GM23338 (cell line): Measurements from ENCODE around the gene CCDC12. TPM values are rescaled to one million over a fixed set of nuclear protein-coding genes. Genes with fewer than 3 reads are reported as not detected.

Source experiments
- ATAC-seq: fragments of 200-7000 bp; cut with Tn5 transposase; 3 replicates; pipeline ENCODE4 v1.9.1; 2020
- DNase-seq: peaks from one replicate; pipeline ENCODE4 v3.0.0-alpha.2; 2015; ENCODE audit warnings: low spot score
- H2AFZ ChIP-seq: fragments of 200-600 bp; sonication (generic); 2 replicates; pipeline ENCODE4 v1.8.0; 2016; ENCODE audit warnings: antibody characterized with exemption, mild to moderate bottlenecking, moderate library complexity
- H3F3A ChIP-seq: fragments of 200-600 bp; sonication (generic); replicated peaks from 2 replicates; pipeline ENCODE4 v1.8.0; 2017; ENCODE audit warnings: antibody characterized with exemption, mixed run types, low read depth
- H3K27ac ChIP-seq: fragments of 200-600 bp; sonication (generic); 2 replicates; pipeline ENCODE4 v1.6.1; 2016; ENCODE audit warnings: low read depth
- H3K27me3 ChIP-seq: fragments of 200-600 bp; sonication (generic); 2 replicates; pipeline ENCODE4 v1.8.0; 2016; ENCODE audit warnings: mild to moderate bottlenecking, mixed run types, moderate library complexity; ENCODE audit not compliant: insufficient read depth
- H3K36me3 ChIP-seq: fragments of 200-600 bp; sonication (generic); 2 replicates; pipeline ENCODE4 v1.8.0; 2016; ENCODE audit warnings: mild to moderate bottlenecking; ENCODE audit not compliant: insufficient read depth
- H3K4me1 ChIP-seq: fragments of 200-600 bp; sonication (generic); 2 replicates; pipeline ENCODE4 v1.8.0; 2016; ENCODE audit warnings: mild to moderate bottlenecking, moderate library complexity; ENCODE audit not compliant: insufficient read depth
- H3K4me2 ChIP-seq: fragments of 200-600 bp; sonication (generic); 2 replicates; pipeline ENCODE4 v1.7.1; 2017; ENCODE audit warnings: mixed run types
- H3K4me3 ChIP-seq: fragments of 200-600 bp; sonication (generic); 2 replicates; pipeline ENCODE4 v1.6.1; 2016; ENCODE audit warnings: mixed run types
- H3K79me2 ChIP-seq: fragments of 200-600 bp; sonication (generic); replicated peaks from 2 replicates; pipeline ENCODE4 v1.8.0; 2017; ENCODE audit warnings: mild to moderate bottlenecking; ENCODE audit not compliant: insufficient read depth
- H3K9me2 ChIP-seq: fragments of 200-600 bp; sonication (generic); 2 replicates; pipeline ENCODE4 v1.8.0; 2017; ENCODE audit not compliant: insufficient read depth
- H4K20me1 ChIP-seq: fragments of 200-600 bp; sonication (generic); replicated peaks from 2 replicates; pipeline ENCODE4 v1.8.0; 2017; ENCODE audit warnings: mild to moderate bottlenecking; ENCODE audit not compliant: insufficient read depth
- H3K27ac Mint-ChIP-seq: 2 replicates; pipeline ENCODE4 v1.8.0; 2020; ENCODE audit warnings: inconsistent platforms, mild to moderate bottlenecking, moderate library complexity, mixed read lengths
- H3K27me3 Mint-ChIP-seq: 3 replicates; pipeline ENCODE4 v1.8.0; 2022; ENCODE audit warnings: low read depth, mild to moderate bottlenecking, moderate library complexity, mixed read lengths, inconsistent platforms; ENCODE audit not compliant: insufficient read depth, poor library complexity
- H3K36me3 Mint-ChIP-seq: 3 replicates; pipeline ENCODE4 v1.8.0; 2021; ENCODE audit warnings: low read depth, mild to moderate bottlenecking, inconsistent platforms, moderate library complexity, mixed read lengths
- H3K4me1 Mint-ChIP-seq: 3 replicates; pipeline ENCODE4 v1.8.0; 2020; ENCODE audit warnings: mild to moderate bottlenecking, inconsistent platforms, mixed read lengths
- H3K4me3 Mint-ChIP-seq: 3 replicates; pipeline ENCODE4 v1.8.0; 2021; ENCODE audit warnings: moderate library complexity, mild to moderate bottlenecking, inconsistent platforms, mixed read lengths
- H3K9me3 Mint-ChIP-seq: 3 replicates; pipeline ENCODE4 v1.8.0; 2020; ENCODE audit warnings: moderate library complexity, mild to moderate bottlenecking, inconsistent platforms, mixed read lengths
- EZH2 ChIP-seq: fragments of 200-600 bp; sonication (generic); IDR thresholded peaks from one replicate; pipeline ENCODE4 v1.8.0; 2017; ENCODE audit warnings: antibody characterized with exemption, mild to moderate bottlenecking, low read depth; ENCODE audit not compliant: unreplicated experiment
- EZH2phosphoT487 ChIP-seq: fragments of 200-600 bp; sonication (generic); IDR thresholded peaks from one replicate; pipeline ENCODE4 v1.8.1; 2018; ENCODE audit warnings: antibody characterized with exemption; ENCODE audit not compliant: unreplicated experiment
- JUNB ChIP-seq: IDR thresholded peaks from one replicate; pipeline ENCODE4 v1.6.1; 2016; ENCODE audit warnings: antibody characterized with exemption; ENCODE audit not compliant: unreplicated experiment
- NANOG ChIP-seq: IDR thresholded peaks from 2 replicates; pipeline ENCODE4 v1.6.1; 2016; ENCODE audit warnings: antibody characterized with exemption, borderline replicate concordance
- POLR2AphosphoS5 ChIP-seq: IDR thresholded peaks from 2 replicates; pipeline ENCODE4 v1.6.1; 2016; ENCODE audit warnings: antibody characterized with exemption, low read depth
- STAT1 ChIP-seq: IDR thresholded peaks from one replicate; pipeline ENCODE4 v1.6.1; 2016; ENCODE audit warnings: antibody characterized with exemption; ENCODE audit not compliant: unreplicated experiment
- ZNF114 ChIP-seq: fragments of 250-450 bp; sonication (Bioruptor Pico); IDR thresholded peaks from 2 replicates; pipeline ENCODE4 v1.5.0; 2020; ENCODE audit warnings: mild to moderate bottlenecking, moderate library complexity
- ZNF331 ChIP-seq: fragments of 250-450 bp; sonication (Bioruptor Pico); IDR thresholded peaks from 2 replicates; pipeline ENCODE4 v1.5.0; 2020; ENCODE audit warnings: low read depth, mild to moderate bottlenecking, moderate library complexity
- polyA plus RNA-seq: library from polyadenylated mRNA; unstranded; fragments of >200 nt; fragmentation: Nextera tagmentation; extraction: Ambion mirVana; gene quantifications from 2 replicates; pipeline ENCODE4 v1.2.1, GENCODE V29; 2016
- total RNA-seq: library from RNA; depleted of rRNA; stranded (reverse); fragments of >200 nt; shearing (Covaris generic); gene quantifications from 2 replicates; pipeline ENCODE4 v1.2.3, GENCODE V29; 2014
- TF ChIP-seq, protein P1 (sequence below): IDR thresholded peaks from one replicate; pipeline ENCODE4 v1.6.1; 2018; ENCODE audit warnings: antibody characterized with exemption; ENCODE audit not compliant: unreplicated experiment
- TF ChIP-seq, protein P2 (sequence below), 2 experiments: fragments of 200-600 bp in 1 of 2; sonication (generic) in 1 of 2; conservative IDR thresholded peaks; 2 replicates each; pipeline versions ENCODE4 v1.5.1 to v1.6.1; 2016 to 2017; ENCODE audit warnings: antibody characterized with exemption in 2 of 2, low read depth in 2 of 2, mild to moderate bottlenecking in 2 of 2, moderate library complexity in 1 of 2
- TF ChIP-seq, protein P3 (sequence below): IDR thresholded peaks from 2 replicates; pipeline ENCODE4 v1.6.1; 2016; ENCODE audit warnings: antibody characterized with exemption

Gene CCDC12
- total and polyA plus RNA-seq, 2 experiments from 2014 or later, result 42.9 to 133 TPM

DNA sequence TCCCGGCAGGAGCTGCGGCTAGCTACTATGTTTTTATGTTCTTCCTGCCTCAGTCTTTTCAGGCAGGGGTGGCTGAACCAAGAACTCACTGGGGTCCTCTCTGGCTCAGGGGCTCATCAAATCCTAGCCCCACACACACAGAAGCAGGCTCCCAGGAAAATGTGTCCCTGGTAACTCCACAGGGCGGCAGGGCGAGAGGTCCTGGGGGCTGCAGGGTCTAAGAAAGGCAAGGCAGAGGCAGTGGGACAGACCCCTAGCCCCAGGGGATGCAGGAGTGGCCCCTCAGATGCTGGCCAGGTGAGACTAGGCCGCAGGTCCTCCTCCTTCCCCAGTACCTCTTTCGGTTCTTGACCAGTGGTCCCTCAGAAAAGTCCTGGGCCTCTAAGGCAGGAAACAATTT, 50.1 kb downstream of the CCDC12 start (continued):
- TF ChIP-seq, protein P1, sequence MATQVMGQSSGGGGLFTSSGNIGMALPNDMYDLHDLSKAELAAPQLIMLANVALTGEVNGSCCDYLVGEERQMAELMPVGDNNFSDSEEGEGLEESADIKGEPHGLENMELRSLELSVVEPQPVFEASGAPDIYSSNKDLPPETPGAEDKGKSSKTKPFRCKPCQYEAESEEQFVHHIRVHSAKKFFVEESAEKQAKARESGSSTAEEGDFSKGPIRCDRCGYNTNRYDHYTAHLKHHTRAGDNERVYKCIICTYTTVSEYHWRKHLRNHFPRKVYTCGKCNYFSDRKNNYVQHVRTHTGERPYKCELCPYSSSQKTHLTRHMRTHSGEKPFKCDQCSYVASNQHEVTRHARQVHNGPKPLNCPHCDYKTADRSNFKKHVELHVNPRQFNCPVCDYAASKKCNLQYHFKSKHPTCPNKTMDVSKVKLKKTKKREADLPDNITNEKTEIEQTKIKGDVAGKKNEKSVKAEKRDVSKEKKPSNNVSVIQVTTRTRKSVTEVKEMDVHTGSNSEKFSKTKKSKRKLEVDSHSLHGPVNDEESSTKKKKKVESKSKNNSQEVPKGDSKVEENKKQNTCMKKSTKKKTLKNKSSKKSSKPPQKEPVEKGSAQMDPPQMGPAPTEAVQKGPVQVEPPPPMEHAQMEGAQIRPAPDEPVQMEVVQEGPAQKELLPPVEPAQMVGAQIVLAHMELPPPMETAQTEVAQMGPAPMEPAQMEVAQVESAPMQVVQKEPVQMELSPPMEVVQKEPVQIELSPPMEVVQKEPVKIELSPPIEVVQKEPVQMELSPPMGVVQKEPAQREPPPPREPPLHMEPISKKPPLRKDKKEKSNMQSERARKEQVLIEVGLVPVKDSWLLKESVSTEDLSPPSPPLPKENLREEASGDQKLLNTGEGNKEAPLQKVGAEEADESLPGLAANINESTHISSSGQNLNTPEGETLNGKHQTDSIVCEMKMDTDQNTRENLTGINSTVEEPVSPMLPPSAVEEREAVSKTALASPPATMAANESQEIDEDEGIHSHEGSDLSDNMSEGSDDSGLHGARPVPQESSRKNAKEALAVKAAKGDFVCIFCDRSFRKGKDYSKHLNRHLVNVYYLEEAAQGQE, result no peak
- no peak for TF ChIP-seq ZNF114
- TF ChIP-seq ZNF331 (CRISPR knock-in tag), result no peak

DNA sequence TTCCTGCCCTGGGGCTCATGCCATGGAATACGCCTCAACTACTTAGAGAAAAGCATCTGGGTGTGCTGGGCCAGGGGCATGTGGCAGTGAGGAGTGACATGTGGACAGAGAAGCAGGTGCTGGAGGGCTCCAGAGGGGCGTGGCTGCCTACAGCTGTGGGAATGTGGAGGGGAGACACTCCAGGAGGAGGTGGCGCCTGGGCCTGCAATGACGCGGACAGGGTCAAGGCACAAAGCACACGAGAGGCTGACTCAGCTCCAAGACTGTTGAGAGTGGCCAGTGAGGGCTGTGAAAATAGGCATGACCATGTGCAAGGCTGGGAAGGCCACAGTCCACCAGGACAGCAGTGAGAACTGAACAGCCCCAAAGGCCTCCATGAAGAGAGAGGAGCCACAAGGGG, 50.5 kb downstream of the CCDC12 start:
- no peak for ATAC-seq
- TF ChIP-seq EZH2 (no peak), EZH2phosphoT487 (no peak), ZNF331 (CRISPR knock-in tag) (no peak), POLR2AphosphoS5 (no peak), NANOG (no peak), JUNB (no peak), STAT1 (no peak)
- TF ChIP-seq, protein P1, result no peak
- TF ChIP-seq, protein P2, sequence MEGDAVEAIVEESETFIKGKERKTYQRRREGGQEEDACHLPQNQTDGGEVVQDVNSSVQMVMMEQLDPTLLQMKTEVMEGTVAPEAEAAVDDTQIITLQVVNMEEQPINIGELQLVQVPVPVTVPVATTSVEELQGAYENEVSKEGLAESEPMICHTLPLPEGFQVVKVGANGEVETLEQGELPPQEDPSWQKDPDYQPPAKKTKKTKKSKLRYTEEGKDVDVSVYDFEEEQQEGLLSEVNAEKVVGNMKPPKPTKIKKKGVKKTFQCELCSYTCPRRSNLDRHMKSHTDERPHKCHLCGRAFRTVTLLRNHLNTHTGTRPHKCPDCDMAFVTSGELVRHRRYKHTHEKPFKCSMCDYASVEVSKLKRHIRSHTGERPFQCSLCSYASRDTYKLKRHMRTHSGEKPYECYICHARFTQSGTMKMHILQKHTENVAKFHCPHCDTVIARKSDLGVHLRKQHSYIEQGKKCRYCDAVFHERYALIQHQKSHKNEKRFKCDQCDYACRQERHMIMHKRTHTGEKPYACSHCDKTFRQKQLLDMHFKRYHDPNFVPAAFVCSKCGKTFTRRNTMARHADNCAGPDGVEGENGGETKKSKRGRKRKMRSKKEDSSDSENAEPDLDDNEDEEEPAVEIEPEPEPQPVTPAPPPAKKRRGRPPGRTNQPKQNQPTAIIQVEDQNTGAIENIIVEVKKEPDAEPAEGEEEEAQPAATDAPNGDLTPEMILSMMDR (conservative IDR thresholded peaks at IDR 0.05; ENCODE audit: low read depth in 2 of 2), result no peak
- TF ChIP-seq, protein P3, sequence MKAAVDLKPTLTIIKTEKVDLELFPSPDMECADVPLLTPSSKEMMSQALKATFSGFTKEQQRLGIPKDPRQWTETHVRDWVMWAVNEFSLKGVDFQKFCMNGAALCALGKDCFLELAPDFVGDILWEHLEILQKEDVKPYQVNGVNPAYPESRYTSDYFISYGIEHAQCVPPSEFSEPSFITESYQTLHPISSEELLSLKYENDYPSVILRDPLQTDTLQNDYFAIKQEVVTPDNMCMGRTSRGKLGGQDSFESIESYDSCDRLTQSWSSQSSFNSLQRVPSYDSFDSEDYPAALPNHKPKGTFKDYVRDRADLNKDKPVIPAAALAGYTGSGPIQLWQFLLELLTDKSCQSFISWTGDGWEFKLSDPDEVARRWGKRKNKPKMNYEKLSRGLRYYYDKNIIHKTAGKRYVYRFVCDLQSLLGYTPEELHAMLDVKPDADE, result no peak

More for the DNA sequence above, 50.5 kb downstream of the CCDC12 start:
- H3K4me3 Mint-ChIP-seq, result no peak overlapping the region
- no peak overlapping the region for H3K27ac ChIP-seq
- peaks cover 7% of the 10 kb centered on the region for H3K27me3 Mint-ChIP-seq
- H3K4me1 ChIP-seq, result no peaks in the 10 kb centered on the region
- no peaks in the 10 kb centered on the region for H3K9me3 Mint-ChIP-seq
- H4K20me1 ChIP-seq, result peaks cover 15% of the 10 kb centered on the region
- peaks cover 6% of the 10 kb centered on the region; the same call in 2 of the 3 replicates for H3K4me1 Mint-ChIP-seq
- no peak overlapping the region for H2AFZ ChIP-seq
- no peaks in the 10 kb centered on the region for H3K9me2 ChIP-seq
- H3K4me2 ChIP-seq, result no peak overlapping the region
- DNase-seq, result no peak
- H3K4me3 ChIP-seq, result no peak overlapping the region
- H3K27ac Mint-ChIP-seq, result no peak overlapping the region
- no peaks in the 10 kb centered on the region for H3K27me3 ChIP-seq
- H3K79me2 ChIP-seq, result peaks cover 27% of the 10 kb centered on the region
- 0 out of 2 replicates have a peak, but pooled peaks cover 13% of the 10 kb centered on the region for H3F3A ChIP-seq
- peaks cover 7% of the 10 kb centered on the region; the same call in 1 of the 2 replicates for H3K36me3 ChIP-seq
- H3K36me3 Mint-ChIP-seq, result peaks cover 35% of the 10 kb centered on the region
